RKO (cell line): Measurements from ENCODE around the gene EFCAB6.

Source experiments
- DNase-seq: peaks from one replicate; pipeline ENCODE4 v3.0.0-alpha.2; 2016; ENCODE audit warnings: low spot score

EFCAB6 gene

DNA sequence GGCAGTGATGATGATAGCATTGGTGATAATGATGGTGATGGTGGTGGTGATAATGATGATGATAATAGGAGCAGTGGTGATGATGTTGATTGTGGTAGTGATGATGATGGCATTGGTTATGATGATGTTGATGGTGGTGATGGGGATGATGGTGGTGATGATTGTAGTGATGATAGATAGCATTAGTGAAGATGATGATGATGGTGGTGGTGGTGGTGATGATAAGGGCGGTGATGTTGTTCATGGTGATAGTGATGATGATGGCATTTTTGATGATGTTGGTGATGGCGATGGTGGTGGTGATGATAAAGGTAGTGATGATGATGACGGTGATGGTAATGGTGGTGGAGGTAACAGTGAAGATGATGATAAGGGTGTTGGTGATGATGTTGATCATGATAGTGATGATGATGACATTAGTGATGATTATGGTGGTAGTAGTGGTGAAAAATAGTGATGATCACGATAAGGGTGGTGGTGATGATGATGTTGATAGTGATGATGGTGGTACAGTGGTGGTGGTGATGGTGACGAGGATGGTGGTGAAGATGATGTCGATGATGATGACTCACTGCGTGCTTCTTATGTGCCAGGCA is 307.3 kb downstream of the EFCAB6 start:
- DNase-seq, result no peak

GRCh38 chr22:43504068-43504467 is 308.0 kb downstream of the EFCAB6 start:
- DNase-seq, result no peak

DNA sequence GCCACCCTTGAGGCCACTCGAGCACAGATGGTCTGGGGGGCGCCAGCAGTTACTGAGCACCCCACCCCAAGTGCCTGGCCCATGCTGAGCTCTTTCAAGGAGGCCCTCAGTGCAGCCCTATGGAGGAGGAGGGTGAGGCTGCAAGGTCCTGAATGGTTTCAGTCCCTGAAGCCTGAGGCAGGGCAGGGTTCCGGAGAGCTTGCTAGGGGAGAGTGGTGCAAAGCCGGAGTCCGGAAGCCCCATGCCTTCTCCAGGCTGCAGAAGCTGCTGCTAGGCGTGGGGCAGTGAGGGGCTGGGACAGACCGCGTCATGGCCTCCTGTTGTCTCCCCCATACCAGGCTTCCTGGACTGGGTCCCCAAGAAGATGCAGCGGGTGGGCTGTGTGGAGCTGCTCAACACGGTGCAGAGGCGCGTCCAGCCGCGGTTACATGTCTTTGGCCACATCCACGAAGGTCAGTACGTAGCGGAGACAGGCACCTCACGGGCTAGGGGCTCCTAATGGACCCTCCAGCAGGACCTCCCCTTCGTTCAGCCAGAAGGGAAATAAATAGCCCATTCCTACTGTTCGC is 309.7 kb downstream of the EFCAB6 start:
- DNase-seq, result no peak

GRCh38 chr22:43501878-43502277 is 310.2 kb downstream of the EFCAB6 start:
- no peak for DNase-seq

GRCh38 chr22:43500792-43501785 is 311.0 kb downstream of the EFCAB6 start:
- no peak for DNase-seq

DNA sequence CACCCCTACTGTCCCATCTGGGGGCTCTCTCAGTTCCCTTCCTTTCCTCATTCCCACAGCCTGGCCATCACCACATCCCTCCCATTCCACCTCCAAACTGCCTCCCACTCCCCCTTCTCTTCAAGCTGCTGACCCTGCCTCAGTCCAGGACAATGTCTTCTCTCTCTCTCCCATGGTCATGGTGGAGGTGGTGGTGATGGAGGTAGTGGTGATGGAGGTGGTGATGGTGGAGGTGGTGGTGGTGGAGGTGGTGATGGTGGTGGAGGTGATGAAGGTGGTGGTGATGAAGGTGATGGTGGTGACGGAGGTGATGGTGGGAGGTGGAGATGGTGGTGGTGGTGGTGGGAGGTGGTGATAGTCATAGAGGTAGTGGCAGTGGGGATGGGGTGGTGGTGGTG is 313.2 kb downstream of the EFCAB6 start:
- DNase-seq, result no peak

DNA sequence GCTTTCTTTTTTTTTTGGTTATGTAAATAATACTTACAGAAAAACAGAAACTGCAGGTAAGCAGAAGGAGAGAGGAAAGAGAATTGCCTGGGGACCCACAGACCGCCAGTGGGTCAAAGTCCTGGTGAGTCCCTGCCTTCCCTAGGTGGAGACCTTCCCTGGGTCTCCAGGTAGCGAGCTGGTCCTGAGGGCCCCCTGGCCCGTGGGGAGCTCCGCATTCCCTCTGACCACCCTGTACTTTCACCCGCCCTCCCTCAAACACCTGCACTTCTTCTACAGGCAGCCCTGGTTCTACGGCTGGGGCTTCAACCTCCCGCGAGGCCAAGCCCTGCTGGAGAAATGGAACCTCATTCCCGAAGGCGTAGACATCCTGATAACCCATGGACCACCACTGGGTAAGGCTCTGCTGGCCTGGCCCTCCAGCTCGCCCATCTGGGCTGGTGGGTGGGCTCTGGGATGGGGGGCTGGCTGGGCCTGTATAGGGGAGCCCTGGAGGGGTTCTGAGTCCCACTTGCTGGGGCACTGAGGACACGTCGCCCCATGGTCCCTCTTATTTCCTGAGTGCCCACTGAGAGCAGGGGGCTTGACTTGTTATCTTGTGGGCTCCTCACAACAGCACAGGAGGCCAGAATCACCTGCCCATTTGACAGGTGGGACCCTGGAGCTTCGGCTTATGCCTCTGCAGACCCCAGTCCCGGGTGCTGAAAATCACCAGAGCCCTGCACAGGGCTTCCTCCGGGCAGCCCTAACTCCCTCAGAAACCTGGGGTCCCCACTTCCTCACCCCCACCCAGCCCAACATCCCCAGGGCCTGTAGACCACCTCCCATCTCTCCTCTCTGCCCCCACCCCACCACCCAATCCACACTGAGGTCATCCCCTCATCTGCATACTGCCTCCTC is 313.9 kb downstream of the EFCAB6 start:
- DNase-seq, result no peak

GRCh38 chr22:43493297-43493696 is 318.8 kb downstream of the EFCAB6 start:
- DNase-seq, result no peak

- DNase-seq, result no peak
Observed at GRCh38 chr22:43491737-43492136, 320.4 kb downstream of the EFCAB6 start.

- no peak for DNase-seq
Observed at GRCh38 chr22:43491177-43491576, 320.9 kb downstream of the EFCAB6 start.

DNA sequence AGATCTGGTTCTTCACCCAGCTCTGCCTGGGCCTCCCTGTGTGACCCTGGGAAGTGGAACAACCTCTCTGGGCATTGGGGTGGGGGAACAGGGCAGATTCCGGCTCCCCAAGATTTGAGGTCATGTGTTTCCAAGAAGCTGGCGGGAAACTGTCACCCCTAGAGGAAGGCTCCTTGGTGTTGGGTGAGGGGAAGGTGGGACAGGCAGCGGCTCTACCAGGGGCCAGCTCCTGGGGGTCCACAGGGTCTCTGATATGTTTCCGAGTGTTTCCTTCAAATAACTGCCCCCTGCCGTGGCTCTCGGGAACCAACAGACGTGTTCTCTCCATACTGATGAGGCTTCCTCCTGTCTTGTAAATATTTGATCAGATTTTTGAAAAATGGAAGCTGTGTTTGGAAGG is 321.8 kb downstream of the EFCAB6 start:
- no peak for DNase-seq

GRCh38 chr22:43488937-43489336 is 323.2 kb downstream of the EFCAB6 start:
- DNase-seq, result no peak

DNA sequence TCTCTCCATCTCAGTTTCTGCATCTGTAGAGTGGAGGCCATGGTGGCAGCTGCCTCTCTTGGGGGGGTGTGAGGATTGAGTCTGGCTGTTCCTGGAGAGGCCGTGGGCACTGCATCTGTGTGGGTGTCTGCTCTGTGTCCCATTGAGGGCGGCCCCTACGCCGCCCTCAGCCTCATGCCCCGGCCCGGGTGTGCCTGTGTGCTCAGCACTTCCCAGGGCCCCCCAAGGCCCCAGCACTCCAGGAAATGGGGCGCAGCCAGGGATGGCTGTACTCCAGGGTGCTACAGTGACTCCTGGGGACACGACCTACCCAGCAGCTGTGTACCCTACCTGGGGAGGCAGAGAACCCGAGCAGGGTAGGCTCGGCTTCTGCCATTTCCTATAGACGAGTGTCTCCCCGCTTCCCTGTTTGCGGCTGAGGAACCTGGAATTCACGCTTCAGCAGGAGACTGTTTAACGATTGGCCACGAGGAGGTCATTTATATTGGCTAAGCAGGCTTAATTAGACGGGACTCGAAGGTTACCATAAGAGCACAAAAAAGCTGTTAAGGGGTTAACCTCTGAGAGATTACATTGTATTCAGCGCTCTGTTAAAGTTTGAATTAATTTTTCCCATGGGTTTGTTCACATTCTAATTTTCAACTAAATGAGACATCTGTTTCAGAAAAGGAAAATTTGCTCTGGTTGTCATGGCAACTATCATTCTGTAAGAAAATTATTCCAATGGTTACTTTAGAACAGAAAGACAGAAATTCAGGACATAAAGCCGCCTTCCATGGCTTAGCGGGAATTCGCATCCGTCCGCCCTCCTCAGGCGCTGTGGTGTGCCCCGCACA is 323.9 kb downstream of the EFCAB6 start:
- DNase-seq, result no peak

DNA sequence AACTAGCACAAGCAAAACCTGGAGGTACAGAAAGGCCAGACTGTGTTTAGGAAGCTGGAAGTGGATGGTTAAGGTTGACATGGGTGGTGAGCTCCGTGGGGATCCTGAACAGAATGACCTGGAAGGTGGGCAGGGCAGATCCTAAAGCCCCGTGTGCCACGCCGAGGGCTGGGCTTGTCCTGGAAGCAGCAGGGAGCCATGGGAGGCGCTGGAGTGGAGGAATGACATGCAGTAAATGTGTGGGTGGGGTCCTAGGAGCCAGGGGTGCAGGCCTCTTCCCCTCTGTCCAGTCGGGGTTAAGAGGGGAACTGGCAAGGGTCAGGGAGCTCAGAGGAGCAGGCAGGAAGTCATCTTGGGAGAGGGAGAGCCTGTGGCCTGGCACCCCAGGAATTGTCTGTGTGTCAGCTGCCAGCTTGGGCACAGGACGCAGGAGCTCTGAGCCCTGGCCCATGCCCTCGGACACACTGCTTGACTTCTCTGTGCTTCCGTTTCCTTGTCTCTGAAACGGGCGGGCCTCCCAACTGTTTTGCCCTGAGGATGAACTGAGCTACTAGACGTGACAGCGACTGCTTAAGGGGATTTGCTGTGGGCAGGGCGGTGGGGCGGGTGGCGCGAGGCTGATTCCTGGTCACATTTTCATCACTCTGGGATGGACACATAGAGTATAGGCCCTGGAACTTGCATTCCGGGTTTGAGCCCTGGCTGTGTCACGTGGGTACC is 324.6 kb downstream of the EFCAB6 start:
- DNase-seq, result no peak

DNA sequence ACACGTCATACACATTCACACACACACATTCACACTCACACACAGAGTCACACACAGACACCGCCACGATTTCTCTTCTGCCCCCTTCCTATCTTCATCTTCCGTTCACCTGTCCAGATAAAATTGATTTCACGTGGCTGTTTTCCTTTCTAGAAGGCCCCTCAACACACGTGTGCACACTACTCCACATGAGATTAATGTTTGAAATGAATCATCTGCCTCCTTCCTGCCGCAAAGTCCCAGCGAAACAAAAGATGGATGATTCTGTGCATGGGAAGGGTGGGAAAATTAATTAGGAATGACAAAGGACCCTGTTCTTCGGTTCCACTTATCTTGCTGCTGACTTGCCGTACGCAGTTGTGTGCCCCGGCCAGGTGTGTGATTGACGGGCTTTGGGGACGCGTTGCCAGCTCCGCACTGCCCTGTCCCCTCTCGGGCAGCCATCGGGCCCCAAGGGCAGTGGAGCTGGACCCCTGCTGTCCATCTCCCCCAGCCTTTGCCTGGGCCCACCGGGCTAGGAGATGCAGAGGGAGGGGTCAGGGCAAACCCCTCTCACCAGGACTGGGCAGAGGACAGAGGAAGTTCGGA is 326.5 kb downstream of the EFCAB6 start:
- no peak for DNase-seq

- DNase-seq, result no peak
Observed at GRCh38 chr22:43484227-43484626, 327.9 kb downstream of the EFCAB6 start.

DNA sequence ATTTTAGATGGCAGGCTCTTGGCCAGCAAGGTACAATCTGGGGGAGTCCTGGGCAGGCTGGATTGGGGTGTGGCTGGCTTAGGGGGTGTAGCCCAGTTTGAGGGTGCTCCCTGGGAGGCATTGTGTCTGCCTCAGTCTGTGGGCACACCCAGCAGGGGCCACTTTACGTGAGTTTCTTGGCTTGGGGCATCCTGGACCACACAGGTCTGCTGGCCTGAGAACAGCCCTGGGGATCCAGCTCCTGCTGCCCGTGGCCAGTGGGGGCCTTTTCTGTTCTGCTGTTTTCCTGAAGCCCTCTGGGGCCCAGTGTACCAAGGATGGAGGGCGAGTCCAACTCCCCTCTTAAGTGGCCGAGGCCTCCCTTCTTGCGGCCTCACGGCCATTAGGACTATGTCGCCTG is 328.4 kb downstream of the EFCAB6 start:
- no peak for DNase-seq

DNA sequence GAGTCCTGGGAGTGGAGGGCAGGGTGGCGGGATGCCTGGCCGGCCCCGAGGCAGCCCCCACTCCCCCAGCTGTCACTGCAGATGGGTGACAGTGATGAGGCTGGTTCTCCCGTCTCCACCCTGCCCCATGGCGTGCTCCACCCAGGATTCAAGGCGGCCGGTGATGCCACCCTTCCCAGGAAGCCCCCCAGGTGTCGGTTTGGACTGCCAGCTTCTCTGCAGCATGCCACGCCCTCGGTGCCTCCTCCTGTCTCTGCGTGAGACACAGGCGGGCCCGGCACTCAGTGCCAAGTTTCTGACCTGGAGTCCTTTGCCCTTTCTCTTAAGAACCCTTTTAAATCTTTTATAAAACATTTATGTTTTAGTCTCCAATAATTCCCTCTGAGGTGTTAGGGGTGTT is 328.8 kb downstream of the EFCAB6 start:
- DNase-seq, result no peak

GRCh38 chr22:43482318-43482625 is 329.8 kb downstream of the EFCAB6 start:
- no peak for DNase-seq

GRCh38 chr22:43481568-43482317 is 330.4 kb downstream of the EFCAB6 start:
- no peak for DNase-seq
